DOHH2 (cell line): ENCODE results near the gene OCSTAMP.

Experiments
- EZH2phosphoT487 ChIP-seq: fragments of 200-600 bp; sonication (generic); IDR thresholded peaks from 2 replicates; pipeline ENCODE4 v1.6.1; 2017; ENCODE audit warnings: borderline replicate concordance, mild to moderate bottlenecking, antibody characterized with exemption, low read length, moderate library complexity, mixed read lengths
- TF ChIP-seq, protein P1 (sequence below): fragments of 200-600 bp; sonication (generic); IDR thresholded peaks from one replicate; pipeline ENCODE4 v1.5.1; 2014; ENCODE audit warnings: antibody characterized with exemption, mild to moderate bottlenecking, low read depth, low read length; ENCODE audit not compliant: poor library complexity, severe bottlenecking

DNA sequence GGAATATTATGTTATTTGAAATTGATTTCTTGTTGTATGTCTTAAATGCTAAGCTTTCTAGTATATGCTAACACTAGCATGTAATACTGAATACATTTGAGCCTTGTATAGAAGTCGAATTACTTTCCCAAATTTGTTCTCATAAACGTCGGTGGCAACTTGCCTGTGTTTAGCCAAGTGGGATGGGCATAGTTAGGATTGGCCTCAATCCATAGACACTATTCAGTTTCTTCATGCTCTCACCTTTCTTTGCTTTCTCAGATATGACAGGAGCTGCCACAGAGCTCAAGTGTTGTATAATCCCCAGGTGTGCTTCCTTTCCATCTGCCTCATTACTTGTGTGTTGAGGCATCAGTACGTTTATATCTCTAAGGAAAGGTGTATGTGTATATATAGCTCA lies 56.4 kb downstream of the OCSTAMP start:
- TF ChIP-seq, protein P1, sequence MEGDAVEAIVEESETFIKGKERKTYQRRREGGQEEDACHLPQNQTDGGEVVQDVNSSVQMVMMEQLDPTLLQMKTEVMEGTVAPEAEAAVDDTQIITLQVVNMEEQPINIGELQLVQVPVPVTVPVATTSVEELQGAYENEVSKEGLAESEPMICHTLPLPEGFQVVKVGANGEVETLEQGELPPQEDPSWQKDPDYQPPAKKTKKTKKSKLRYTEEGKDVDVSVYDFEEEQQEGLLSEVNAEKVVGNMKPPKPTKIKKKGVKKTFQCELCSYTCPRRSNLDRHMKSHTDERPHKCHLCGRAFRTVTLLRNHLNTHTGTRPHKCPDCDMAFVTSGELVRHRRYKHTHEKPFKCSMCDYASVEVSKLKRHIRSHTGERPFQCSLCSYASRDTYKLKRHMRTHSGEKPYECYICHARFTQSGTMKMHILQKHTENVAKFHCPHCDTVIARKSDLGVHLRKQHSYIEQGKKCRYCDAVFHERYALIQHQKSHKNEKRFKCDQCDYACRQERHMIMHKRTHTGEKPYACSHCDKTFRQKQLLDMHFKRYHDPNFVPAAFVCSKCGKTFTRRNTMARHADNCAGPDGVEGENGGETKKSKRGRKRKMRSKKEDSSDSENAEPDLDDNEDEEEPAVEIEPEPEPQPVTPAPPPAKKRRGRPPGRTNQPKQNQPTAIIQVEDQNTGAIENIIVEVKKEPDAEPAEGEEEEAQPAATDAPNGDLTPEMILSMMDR: no peak
- no peak for TF ChIP-seq EZH2phosphoT487
